NCI-H510A treated with DMSO at 0.1 percent for 48 hours (cell line): ENCODE measurements around the gene TANGO2.
A peak's percentile ranks its signal among the peaks of the same experiment; 100 is the strongest.
"Not testable (repeated sequence)": the region's sequence is repeated elsewhere in the genome, so short reads cannot be mapped to it uniquely, and the experiment has no call there.

Source experiments
- DNase-seq: peaks from one replicate; lab custom pipeline; 2025; lab: John Stamatoyannopoulos, UW

The TANGO2 gene

GRCh38 chr22:20065896-20066616 lies 45.1 kb downstream of the TANGO2 start:
- DNase-seq = no peak

- DNase-seq = no peak
Observed at GRCh38 chr22:20066617-20067383, 45.9 kb downstream of the TANGO2 start.

GRCh38 chr22:20067384-20067682 lies 46.4 kb downstream of the TANGO2 start:
- DNase-seq = not testable (repeated sequence)

- no peak for DNase-seq
Observed at GRCh38 chr22:20068640-20069039, 47.7 kb downstream of the TANGO2 start.

- no peak for DNase-seq
Observed at GRCh38 chr22:20069331-20070042, 48.6 kb downstream of the TANGO2 start.

GRCh38 chr22:20071524-20071972 lies 50.6 kb downstream of the TANGO2 start:
- no peak for DNase-seq

GRCh38 chr22:20076627-20077172 lies 55.8 kb downstream of the TANGO2 start:
- DNase-seq = no peak

GRCh38 chr22:20079745-20080444 lies 59.0 kb downstream of the TANGO2 start, which contains the start of gene DGCR8:
Gene DGCR8, plus strand, starts transcription at chr22:20080241. Its CDS starts 5,723 bp downstream, at chr22:20085964.
- DNase-seq = peak; percentile 83

GRCh38 chr22:20080445-20080775 lies 59.5 kb downstream of the TANGO2 start:
- peak; percentile 30 for DNase-seq

GRCh38 chr22:20080776-20081654 lies 60.1 kb downstream of the TANGO2 start:
- peak; percentile 5 for DNase-seq

- DNase-seq = no peak
Observed at GRCh38 chr22:20083157-20083890, 62.4 kb downstream of the TANGO2 start.

- no peak for DNase-seq
Observed at GRCh38 chr22:20083891-20084546, 63.1 kb downstream of the TANGO2 start.

- no peak for DNase-seq
Observed at GRCh38 chr22:20084547-20085413, 63.9 kb downstream of the TANGO2 start.

- no peak for DNase-seq
Observed at GRCh38 chr22:20085651-20086050, 64.7 kb downstream of the TANGO2 start.

GRCh38 chr22:20086101-20086599 lies 65.2 kb downstream of the TANGO2 start:
- DNase-seq = no peak

GRCh38 chr22:20086763-20087162 lies 65.9 kb downstream of the TANGO2 start:
- DNase-seq = no peak

- DNase-seq = no peak
Observed at GRCh38 chr22:20087319-20088262, 66.7 kb downstream of the TANGO2 start.
